ENCODE results near the gene TMEM209. TPM values are rescaled to one million over a fixed set of nuclear protein-coding genes. Genes with fewer than 3 reads are reported as not detected.
"Not testable (repeated sequence)": the region's sequence is repeated elsewhere in the genome, so short reads cannot be mapped to it uniquely, and the experiment has no call there.

The TMEM209 gene
- total RNA-seq, 1 donor from 2014 or later, result 36.1 TPM

GRCh38 chr7:130228840-130229502 is 23.8 kb upstream of the TMEM209 start:
- Mint-ChIP-seq H3K9me3 (peaks cover 13% of the 10 kb centered on the region), H3K27me3 (no peaks in the 10 kb centered on the region), H3K36me3 (peaks cover 7% of the 10 kb centered on the region), H3K27ac (peak overlapping the region; percentile 45), H3K4me3 (no peak overlapping the region), H3K4me1 (ENCODE audit: unreplicated experiment) (peaks cover 46% of the 10 kb centered on the region)
- no peak for TF ChIP-seq CTCF (conservative IDR thresholded peaks at IDR 0.05)
- no peak for DNase-seq (ENCODE audit: extremely low spot score, unreplicated experiment)

GRCh38 chr7:130227883-130228575 is 22.8 kb upstream of the TMEM209 start:
- TF ChIP-seq CTCF (conservative IDR thresholded peaks at IDR 0.05), result no peak
- no peaks in the 10 kb centered on the region for H3K27me3 Mint-ChIP-seq
- peak overlapping the region; percentile 23 for H3K27ac Mint-ChIP-seq
- H3K36me3 Mint-ChIP-seq, result peaks cover 7% of the 10 kb centered on the region
- H3K9me3 Mint-ChIP-seq, result peaks cover 16% of the 10 kb centered on the region
- no peak overlapping the region for H3K4me3 Mint-ChIP-seq
- H3K4me1 Mint-ChIP-seq (ENCODE audit: unreplicated experiment), result peaks cover 49% of the 10 kb centered on the region
- no peak for DNase-seq (ENCODE audit: extremely low spot score, unreplicated experiment)

GRCh38 chr7:130226333-130226732 is 21.1 kb upstream of the TMEM209 start:
- H3K4me1 Mint-ChIP-seq (ENCODE audit: unreplicated experiment), result peaks cover 38% of the 10 kb centered on the region
- H3K4me3 Mint-ChIP-seq, result no peak overlapping the region
- DNase-seq (ENCODE audit: extremely low spot score, unreplicated experiment), result no peak
- H3K27ac Mint-ChIP-seq, result no peak overlapping the region
- H3K27me3 Mint-ChIP-seq, result no peaks in the 10 kb centered on the region
- no peak for TF ChIP-seq CTCF (conservative IDR thresholded peaks at IDR 0.05)
- peaks cover 16% of the 10 kb centered on the region for H3K9me3 Mint-ChIP-seq
- peaks cover 7% of the 10 kb centered on the region for H3K36me3 Mint-ChIP-seq

GRCh38 chr7:130224923-130225322 is 19.7 kb upstream of the TMEM209 start:
- not testable (repeated sequence) for H3K27ac Mint-ChIP-seq; H3K36me3 Mint-ChIP-seq; H3K4me3 Mint-ChIP-seq; DNase-seq (ENCODE audit: extremely low spot score, unreplicated experiment); H3K27me3 Mint-ChIP-seq
- peaks cover 14% of the 10 kb centered on the region for H3K9me3 Mint-ChIP-seq
- peaks cover 30% of the 10 kb centered on the region for H3K4me1 Mint-ChIP-seq (ENCODE audit: unreplicated experiment)

- Mint-ChIP-seq H3K27me3 (no peaks in the 10 kb centered on the region), H3K36me3 (peaks cover 7% of the 10 kb centered on the region), H3K4me3 (no peak overlapping the region), H3K4me1 (ENCODE audit: unreplicated experiment) (peaks cover 26% of the 10 kb centered on the region), H3K27ac (no peak overlapping the region), H3K9me3 (peaks cover 21% of the 10 kb centered on the region)
- no peak for TF ChIP-seq CTCF (conservative IDR thresholded peaks at IDR 0.05)
- no peak for DNase-seq (ENCODE audit: extremely low spot score, unreplicated experiment)
Observed at GRCh38 chr7:130224210-130224609, 19.0 kb upstream of the TMEM209 start.

- H3K36me3 Mint-ChIP-seq, result peaks cover 7% of the 10 kb centered on the region
- no peak for TF ChIP-seq CTCF (conservative IDR thresholded peaks at IDR 0.05)
- H3K9me3 Mint-ChIP-seq, result peaks cover 21% of the 10 kb centered on the region
- H3K27me3 Mint-ChIP-seq, result no peaks in the 10 kb centered on the region
- H3K4me1 Mint-ChIP-seq (ENCODE audit: unreplicated experiment), result peaks cover 20% of the 10 kb centered on the region
- no peak overlapping the region for H3K4me3 Mint-ChIP-seq
- DNase-seq (ENCODE audit: extremely low spot score, unreplicated experiment), result no peak
- no peak overlapping the region for H3K27ac Mint-ChIP-seq
Observed at GRCh38 chr7:130223646-130224045, 18.4 kb upstream of the TMEM209 start.

All from type B pancreatic cell (in vitro differentiated cells).